Spleen (tissue), 11 donors: ENCODE measurements around the gene SHOC2. TPM values are rescaled to one million over a fixed set of nuclear protein-coding genes. Genes with fewer than 3 reads are reported as not detected.
A peak's percentile ranks its signal among the peaks of the same experiment; 100 is the strongest.

Source experiments
- DNase-seq: peaks from one replicate; pipeline ENCODE4 v3.0.0-alpha.2; 2020
- H3K27ac ChIP-seq, 8 donors: fragments of 200-600 bp; sonication (generic) in 7 of 8; 1 replicate in 4 of 8; 2 replicates in 4 of 8; pipeline versions ENCODE4 v1.5.0 to v1.8.0; 2016 to 2021; ENCODE audit warnings: inconsistent platforms in 4 of 8, mild to moderate bottlenecking in 4 of 8, moderate library complexity in 1 of 8
- H3K27me3 ChIP-seq, 7 donors: fragments of 200-600 bp; sonication (generic) in 6 of 7; replicated peaks in 1 of 7; 1 replicate in 4 of 7; 2 replicates in 3 of 7; pipeline versions ENCODE4 v1.5.0 to v1.8.0; 2016 to 2021; ENCODE audit warnings: inconsistent platforms in 3 of 7, mild to moderate bottlenecking in 1 of 7
- H3K36me3 ChIP-seq, 6 donors: fragments of 200-600 bp; sonication (generic) in 5 of 6; 1 replicate in 4 of 6; 2 replicates in 2 of 6; pipeline versions ENCODE4 v1.5.0 to v1.8.0; 2016 to 2021; ENCODE audit warnings: inconsistent platforms in 2 of 6
- H3K4me1 ChIP-seq, 6 donors: fragments of 200-600 bp; sonication (generic) in 5 of 6; 1 replicate in 3 of 6; 2 replicates in 3 of 6; pipeline versions ENCODE4 v1.5.0 to v1.8.0; 2016 to 2021; ENCODE audit warnings: inconsistent platforms in 3 of 6
- H3K4me3 ChIP-seq, 8 donors: fragments of 200-600 bp; sonication (generic) in 7 of 8; 1 replicate in 4 of 8; 2 replicates in 4 of 8; pipeline versions ENCODE4 v1.5.0 to v1.8.0; 2016 to 2021; ENCODE audit warnings: inconsistent platforms in 4 of 8, mild to moderate bottlenecking in 4 of 8, moderate library complexity in 2 of 8
- H3K9me3 ChIP-seq, 8 donors: fragments of 200-600 bp; sonication (generic) in 7 of 8; 1 replicate in 4 of 8; 2 replicates in 4 of 8; pipeline versions ENCODE4 v1.5.0 to v1.8.0; 2016 to 2021; ENCODE audit warnings: inconsistent platforms in 4 of 8
- CTCF ChIP-seq, 11 experiments: fragments of 200-600 bp in 7 of 11; fragments of 450-650 bp in 4 of 11; sonication (generic) in 4 of 11; IDR thresholded peaks in 8 of 11; conservative IDR thresholded peaks in 3 of 11; 1 replicate in 7 of 11; 2 replicates in 4 of 11; pipeline versions ENCODE4 v1.4.0 to v1.8.0; 2016 to 2021; ENCODE audit warnings: antibody characterized with exemption in 11 of 11, inconsistent platforms in 4 of 11, mild to moderate bottlenecking in 1 of 11
- POLR2A ChIP-seq, 3 donors: fragments of 450-650 bp; IDR thresholded peaks; one replicate each; pipeline ENCODE4 v1.5.1; 2017; ENCODE audit warnings: antibody characterized with exemption in 3 of 3, mild to moderate bottlenecking in 1 of 3
- POLR2AphosphoS5 ChIP-seq, 3 donors: sonication (generic); formaldehyde crosslinking; IDR thresholded peaks; one replicate each; pipeline ENCODE4 v1.5.1; 2017; ENCODE audit warnings: antibody characterized with exemption in 3 of 3
- WGBS, 5 donors: extraction: QIAGEN DNeasy Blood & Tissue Kit in 3 of 5; methylation state at CpG; one replicate each; pipeline versions ENCODE4 v1.1.5 to v1.1.7; 2013 to 2018; 5-methylcytosine and 5-hydroxymethylcytosine counted together
- intact Hi-C: fragments of 100-400 bp; cut with DNase I; formaldehyde crosslinking; loops from one replicate; pipeline ENCODE4 v1.15.0; 2023; ENCODE audit warnings: low total_unique reads
- polyA plus RNA-seq, 3 donors: library from polyadenylated mRNA; stranded (reverse); fragments of 200-250 nt; gene quantifications; one replicate each; pipeline ENCODE4 v1.2.1, GENCODE V29; 2013
- total RNA-seq, 7 donors: library from RNA; depleted of rRNA in 3 of 7; stranded (reverse); fragments of >200 nt in 3 of 7; fragmentation: NEBNext Ultra II Directional in 4 of 7; extraction: Animal tissue kit (Norgen Biotek cat#: 25700) in 4 of 7; gene quantifications; one replicate each; pipeline versions ENCODE4 v1.1.0 to v1.2.1, GENCODE V29; 2016 to 2021
- donor health status: healthy with polysubstance abuse.
- donor health status: DM: no; HTN: no; CAD: no; lungs with moderate emphysema.
- donor health status: DM: no; HTN: no; CAD: no.
- donor health status: Bipolar disorder and iron deficiency.
- donor health status: healthy.
- donor health status: DM: no; HTN: no; CAD: no.
- donor health status: DM: yes; HTN: yes; CAD: no.

SHOC2 gene
- total and polyA plus RNA-seq, 10 donors = 17.6 to 80.4 (median 64.6) TPM

DNA sequence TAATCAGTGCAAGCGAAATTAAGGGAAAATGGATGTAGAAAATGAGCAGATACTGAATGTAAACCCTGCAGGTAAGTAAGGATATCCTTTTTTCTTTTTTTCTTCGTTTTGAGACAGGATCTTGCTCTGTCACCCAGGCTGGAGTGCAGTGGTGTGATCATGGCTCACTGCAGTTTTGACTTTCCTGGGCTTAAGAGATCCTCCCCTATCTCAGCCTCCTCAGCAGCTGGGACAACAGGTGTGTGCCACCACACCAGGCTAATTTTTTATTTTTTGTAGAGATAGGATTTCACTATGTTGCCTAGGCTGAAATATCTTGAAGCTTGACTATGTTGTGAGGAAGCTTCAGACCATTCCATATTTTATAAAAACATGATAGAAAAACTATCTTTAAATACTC is 43.4 kb upstream of the SHOC2 start:
- intact Hi-C loops = no loop called here
- DNase-seq = no peak
- peaks cover 0 to 55% (median 24%) of the 10 kb centered on the region in 6 donors for H3K36me3 ChIP-seq
- H3K27me3 ChIP-seq = no peaks in the 10 kb centered on the region
- peak overlapping the region in 1 of 8 donors; percentile 3 for H3K4me3 ChIP-seq
- H3K4me1 ChIP-seq = peaks cover 25 to 88% (median 63%) of the 10 kb centered on the region in 6 donors
- H3K27ac ChIP-seq = peak overlapping the region in 1 of 8 donors; percentile 4
- TF ChIP-seq POLR2A (IDR thresholded peaks at IDR 0.05) = no peak
- no peak for TF ChIP-seq CTCF (IDR thresholded peaks at IDR 0.05 in 8 of 11, conservative IDR thresholded peaks at IDR 0.05 in 3 of 11)
- TF ChIP-seq POLR2AphosphoS5 (IDR thresholded peaks at IDR 0.05) = peak in 1 of 3 donors; percentile 14
- 69 to 75% (median 73%) methylated on average over 2 of the region's 2 CpGs for WGBS, 5 donors
- H3K9me3 ChIP-seq = no peaks in the 10 kb centered on the region

GRCh38 chr10:110876788-110877187 is 42.6 kb upstream of the SHOC2 start:
- Histone ChIP-seq H3K4me3 (no peak overlapping the region), H3K4me1 (peaks cover 22 to 91% (median 67%) of the 10 kb centered on the region in 6 donors), H3K27ac (peak overlapping the region in 1 of 8 donors; percentile 5), H3K9me3 (no peaks in the 10 kb centered on the region), H3K36me3 (peaks cover 0 to 63% (median 30%) of the 10 kb centered on the region in 6 donors), H3K27me3 (no peaks in the 10 kb centered on the region)
- no peak for TF ChIP-seq POLR2AphosphoS5 (IDR thresholded peaks at IDR 0.05)
- no peak for TF ChIP-seq CTCF (IDR thresholded peaks at IDR 0.05 in 8 of 11, conservative IDR thresholded peaks at IDR 0.05 in 3 of 11)
- TF ChIP-seq POLR2A (IDR thresholded peaks at IDR 0.05) = no peak
- intact Hi-C loops = no loop called here
- DNase-seq = no peak
- 91 to 98% (median 96%) methylated on average over 1 of the region's 1 CpG for WGBS, 5 donors

GRCh38 chr10:110880012-110880411 is 39.4 kb upstream of the SHOC2 start:
- no peak for TF ChIP-seq POLR2AphosphoS5 (IDR thresholded peaks at IDR 0.05)
- TF ChIP-seq CTCF (IDR thresholded peaks at IDR 0.05 in 8 of 11, conservative IDR thresholded peaks at IDR 0.05 in 3 of 11) = no peak
- TF ChIP-seq POLR2A (IDR thresholded peaks at IDR 0.05) = no peak
- Histone ChIP-seq H3K4me1 (peaks cover 16 to 100% (median 76%) of the 10 kb centered on the region in 6 donors), H3K36me3 (peaks cover 0 to 96% (median 50%) of the 10 kb centered on the region in 6 donors), H3K9me3 (no peaks in the 10 kb centered on the region), H3K27ac (peak overlapping the region in 1 of 8 donors; percentile 11), H3K27me3 (no peaks in the 10 kb centered on the region), H3K4me3 (no peak overlapping the region)
- no peak for DNase-seq
- intact Hi-C loops = no loop called here
- 79 to 87% (median 84%) methylated on average over 3 of the region's 3 CpGs for WGBS, 5 donors

DNA sequence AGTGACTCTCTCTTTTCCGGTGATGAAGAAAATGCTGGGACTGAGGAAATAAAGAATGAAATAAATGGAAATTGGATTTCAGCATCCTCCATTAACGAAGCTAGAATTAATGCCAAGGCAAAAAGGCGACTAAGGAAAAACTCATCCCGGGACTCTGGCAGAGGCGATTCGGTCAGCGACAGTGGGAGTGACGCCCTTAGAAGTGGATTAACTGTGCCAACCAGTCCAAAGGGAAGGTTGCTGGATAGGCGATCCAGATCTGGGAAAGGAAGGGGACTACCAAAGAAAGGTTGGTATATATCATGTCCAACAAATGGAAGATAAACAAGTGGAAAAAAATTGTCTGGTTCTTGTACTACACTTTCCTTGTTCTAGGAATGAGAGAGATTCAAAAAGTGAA is 38.2 kb upstream of the SHOC2 start:
- H3K4me3 ChIP-seq = no peak overlapping the region

More for the DNA sequence above, 38.2 kb upstream of the SHOC2 start:
- no peak for DNase-seq
- Histone ChIP-seq H3K9me3 (no peaks in the 10 kb centered on the region), H3K36me3 (peaks cover 0 to 100% (median 61%) of the 10 kb centered on the region in 6 donors), H3K4me1 (peaks cover 12 to 100% (median 65%) of the 10 kb centered on the region in 6 donors), H3K27me3 (no peaks in the 10 kb centered on the region), H3K27ac (peak overlapping the region in 1 of 8 donors; percentile 11)
- WGBS, 5 donors = 91 to 98% (median 95%) methylated on average over 9 of the region's 9 CpGs
- TF ChIP-seq POLR2A (IDR thresholded peaks at IDR 0.05) (no peak), POLR2AphosphoS5 (IDR thresholded peaks at IDR 0.05) (peak in 1 of 3 donors; percentile 16), CTCF (IDR thresholded peaks at IDR 0.05 in 8 of 11, conservative IDR thresholded peaks at IDR 0.05 in 3 of 11) (no peak)
- intact Hi-C loops = no loop called here
